GM21367 (cell line): ENCODE measurements around the gene THADA.
"Not testable (repeated sequence)": the region's sequence is repeated elsewhere in the genome, so short reads cannot be mapped to it uniquely, and the experiment has no call there.

Experiments used
- ATAC-seq: cut with Tn5 transposase; IDR thresholded peaks from one replicate; pipeline ENCODE4 v1.9.1; 2021; ENCODE audit not compliant: unreplicated experiment

The THADA gene

DNA sequence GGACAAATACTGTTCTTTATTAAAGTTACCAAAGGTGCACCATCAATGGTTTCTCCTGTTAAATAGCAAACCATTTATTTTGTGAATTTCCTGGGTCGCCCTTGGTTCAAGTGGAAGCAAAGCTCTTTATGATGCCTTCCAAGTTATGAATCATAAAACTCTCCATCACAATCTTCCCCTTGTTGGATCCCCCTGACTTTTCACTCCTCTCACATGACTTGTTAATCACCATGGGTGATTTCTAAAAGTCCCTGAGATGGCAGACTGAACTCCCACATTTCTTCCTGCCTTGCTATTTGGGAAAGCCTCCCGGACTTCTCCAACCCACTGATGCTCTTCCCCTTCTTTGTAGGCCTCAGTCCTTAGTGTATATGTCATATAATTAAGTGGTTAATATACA is 176.0 kb downstream of the THADA start:
- no peak for ATAC-seq

DNA sequence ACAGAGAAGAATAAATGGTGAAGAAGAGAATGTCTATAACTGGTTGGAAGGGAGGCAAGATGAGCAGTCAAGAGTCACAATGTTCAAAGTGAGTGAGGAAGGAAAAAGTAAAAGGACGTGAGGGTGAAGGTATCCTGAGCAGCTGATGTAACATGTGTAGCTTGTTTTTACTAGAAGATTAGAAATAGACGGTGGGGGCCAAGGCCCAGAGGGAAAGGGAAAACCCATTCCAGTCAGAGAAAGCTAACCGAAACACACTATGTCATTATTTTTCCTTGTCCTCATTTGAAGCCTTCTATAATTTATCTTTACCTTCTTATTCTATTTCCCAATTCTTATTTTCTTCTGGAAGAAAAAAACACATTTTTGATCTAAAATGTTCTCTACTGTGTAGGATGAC is 176.6 kb downstream of the THADA start:
- ATAC-seq: no peak

DNA sequence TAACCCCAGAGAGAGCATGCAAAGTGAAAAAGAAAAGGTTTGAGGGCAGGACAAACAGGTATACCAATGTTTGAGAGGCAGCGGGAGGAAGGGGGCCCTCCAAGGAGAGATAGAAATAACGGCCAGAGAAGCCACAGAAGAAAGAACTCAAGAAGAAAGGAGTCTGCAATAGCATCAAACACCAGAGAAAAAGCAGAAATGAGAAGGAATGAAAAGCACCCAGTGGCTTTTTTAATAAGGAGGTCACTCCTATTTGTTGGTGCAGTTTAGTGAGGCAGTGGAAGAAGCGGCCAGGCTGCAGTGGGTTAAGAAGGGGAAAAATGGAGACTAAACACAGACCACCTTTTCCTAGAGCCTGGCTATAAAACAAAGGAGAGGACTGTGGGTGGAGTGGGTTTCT is 177.2 kb downstream of the THADA start:
- ATAC-seq: no peak

DNA sequence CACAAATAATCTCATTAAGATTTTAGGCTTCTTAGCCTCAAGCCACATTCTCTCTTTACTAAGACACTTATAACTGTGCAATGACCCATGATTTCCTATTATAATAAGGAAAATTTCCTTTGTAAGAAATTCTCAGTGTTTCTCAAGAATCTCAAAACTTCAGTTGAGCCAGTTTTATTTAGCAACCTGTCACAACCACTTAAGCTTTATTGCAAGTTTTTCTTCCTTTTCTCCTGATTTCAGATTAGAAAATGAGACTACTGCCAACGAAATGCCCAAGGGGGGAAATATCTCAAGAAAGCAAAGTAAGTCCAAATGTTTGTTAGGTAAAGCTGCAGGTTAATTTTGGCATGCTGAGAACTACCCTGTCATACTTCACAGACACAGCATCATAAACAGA is 178.5 kb downstream of the THADA start:
- no peak for ATAC-seq

DNA sequence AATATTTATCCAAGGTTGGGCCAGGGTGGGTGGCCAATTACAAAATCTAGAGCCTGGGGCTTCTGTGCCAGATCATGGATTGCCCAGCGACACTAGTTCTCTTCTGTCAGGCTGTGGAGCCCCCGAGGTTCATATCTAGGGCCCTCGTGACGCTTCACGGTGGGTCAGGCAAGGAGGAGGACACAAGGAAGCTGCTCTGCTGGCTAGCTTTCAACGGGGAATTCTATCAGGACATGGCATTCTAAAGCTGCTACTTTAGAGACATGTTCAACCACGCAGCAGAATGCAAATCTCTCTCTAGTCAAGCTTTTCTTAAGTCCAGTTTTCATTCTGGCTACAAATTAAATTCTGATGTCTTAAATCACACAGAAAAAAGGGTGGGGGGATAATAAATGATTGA is 180.2 kb downstream of the THADA start:
- no peak for ATAC-seq

DNA sequence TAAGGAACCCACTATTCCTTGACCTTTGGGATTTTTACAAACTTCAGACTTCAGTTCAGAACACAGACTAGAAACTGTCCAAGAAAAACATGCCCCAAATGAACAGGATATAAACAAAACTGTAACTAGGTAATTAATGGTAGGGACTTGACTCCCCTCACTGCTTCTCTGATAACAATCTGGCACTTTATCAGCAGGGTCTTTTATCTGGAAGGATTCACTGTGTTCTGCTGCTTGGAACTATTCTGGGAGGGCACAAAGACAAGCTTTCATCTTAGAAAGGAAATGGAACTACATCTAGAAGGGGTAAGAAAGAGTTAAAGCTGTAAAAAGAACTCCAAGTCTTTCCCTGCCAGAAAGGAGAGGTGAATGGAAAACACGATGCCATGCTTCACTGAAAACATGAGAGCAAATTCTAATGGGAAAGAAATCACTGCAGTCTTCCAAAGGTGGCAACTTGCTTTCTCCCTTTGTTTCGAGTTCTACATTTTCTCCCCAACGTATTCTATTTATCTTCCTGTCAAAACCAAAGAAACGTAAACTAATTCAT is 181.2 kb downstream of the THADA start:
- ATAC-seq: no peak

DNA sequence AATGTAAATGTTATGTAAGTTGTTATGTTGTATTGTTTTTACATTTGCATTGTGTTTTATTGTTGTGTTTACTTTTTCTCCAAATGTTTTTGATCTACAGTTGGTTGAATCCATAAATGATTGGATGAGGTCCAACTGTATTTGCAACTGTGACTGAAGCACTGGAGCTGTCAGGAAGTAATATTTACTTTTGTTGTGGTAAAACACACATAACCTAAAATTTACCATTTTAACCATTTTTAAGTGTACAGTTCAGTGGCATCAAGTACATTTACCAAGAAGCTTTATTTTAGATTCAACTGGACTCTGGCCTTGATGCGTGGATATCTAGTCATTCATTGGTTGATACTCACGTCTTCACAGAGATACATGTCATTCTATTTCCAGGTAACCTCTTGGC is 181.8 kb downstream of the THADA start:
- no peak for ATAC-seq

DNA sequence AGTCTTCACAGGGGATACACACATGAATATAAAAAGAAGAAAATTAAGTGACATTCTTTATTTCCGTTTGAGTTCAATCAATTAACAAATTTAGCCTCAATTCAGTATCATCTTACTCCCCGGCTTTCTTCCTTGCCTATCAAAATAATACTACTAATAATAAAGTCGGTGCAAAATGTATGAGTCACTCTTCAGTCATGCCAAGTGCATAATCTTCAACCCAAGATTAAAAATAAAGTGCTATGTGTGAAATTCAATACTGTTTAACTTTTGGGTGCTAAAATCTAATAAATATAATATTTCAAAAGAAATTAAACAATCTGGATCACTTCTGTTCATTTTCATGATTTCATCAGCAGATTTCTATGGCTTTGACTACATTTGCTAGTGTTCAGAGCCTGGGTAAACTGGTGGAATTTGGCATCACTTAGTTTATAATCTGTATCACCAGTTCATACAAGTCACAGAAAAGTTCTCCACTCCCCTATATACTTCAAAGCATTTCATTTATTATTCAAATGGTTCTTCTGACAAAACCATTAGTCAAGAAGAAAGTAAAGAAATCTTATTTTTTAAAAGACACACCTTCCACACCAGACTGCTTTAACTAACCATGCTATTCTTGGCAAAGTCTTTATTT is 183.6 kb downstream of the THADA start:
- no peak for ATAC-seq

DNA sequence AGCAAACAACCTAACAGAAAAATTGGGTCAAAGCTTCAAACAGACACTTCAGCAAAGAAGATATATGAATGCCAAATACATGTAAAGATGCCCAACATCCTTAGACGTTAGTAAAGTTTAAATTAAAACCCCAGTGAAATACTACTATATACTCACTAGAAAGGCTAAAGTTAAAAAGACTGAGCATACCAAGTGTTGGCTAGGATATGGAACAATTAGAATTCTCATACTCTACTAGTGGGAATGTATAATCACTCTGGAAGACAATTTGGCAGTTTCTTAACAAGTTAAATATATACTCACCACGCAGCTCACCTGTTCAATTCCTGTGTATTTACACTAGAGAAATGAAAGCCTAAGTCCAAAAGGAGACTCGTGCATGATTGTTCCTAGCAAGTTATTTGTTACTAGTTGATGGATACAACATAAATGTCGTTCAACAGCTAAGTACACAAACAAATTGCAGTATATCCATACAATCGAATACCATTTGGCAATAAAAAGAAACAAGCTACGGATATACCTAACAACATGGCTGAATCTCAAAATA is 185.7 kb downstream of the THADA start:
- ATAC-seq: no peak

DNA sequence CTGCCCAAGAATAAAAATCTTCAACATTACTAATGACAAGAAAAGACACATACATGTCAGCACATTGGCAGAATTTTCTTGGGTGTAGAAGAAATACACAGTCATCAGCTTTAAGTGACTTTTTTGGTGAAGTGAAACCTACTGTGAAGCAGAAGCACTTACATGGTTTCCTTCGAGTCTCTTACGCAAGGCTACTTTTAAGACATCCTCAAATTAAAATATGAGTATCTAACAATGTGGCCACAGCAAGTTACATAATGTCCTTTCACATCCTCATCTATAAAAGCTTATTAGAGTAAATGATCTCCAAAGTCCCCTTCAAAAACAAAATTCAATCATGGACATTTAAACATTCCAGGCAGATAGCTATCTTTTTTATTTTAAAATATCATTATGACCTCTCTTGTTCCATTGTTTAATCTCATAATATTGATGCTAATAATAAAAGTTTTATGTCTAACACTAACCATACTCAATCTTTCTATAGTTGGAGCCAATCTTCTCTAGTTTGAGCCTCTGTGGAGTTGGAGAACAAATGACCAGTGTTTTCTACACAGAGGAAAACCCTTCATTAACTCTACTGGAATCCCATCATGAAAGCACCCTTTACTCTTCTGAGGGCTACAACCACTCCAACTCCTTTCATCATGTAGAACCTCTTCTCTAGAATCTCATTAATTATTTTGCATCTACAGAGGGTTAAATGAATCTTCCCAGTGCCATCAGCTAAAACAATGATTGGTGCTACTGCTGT is 187.3 kb downstream of the THADA start:
- ATAC-seq: peak; percentile 62

DNA sequence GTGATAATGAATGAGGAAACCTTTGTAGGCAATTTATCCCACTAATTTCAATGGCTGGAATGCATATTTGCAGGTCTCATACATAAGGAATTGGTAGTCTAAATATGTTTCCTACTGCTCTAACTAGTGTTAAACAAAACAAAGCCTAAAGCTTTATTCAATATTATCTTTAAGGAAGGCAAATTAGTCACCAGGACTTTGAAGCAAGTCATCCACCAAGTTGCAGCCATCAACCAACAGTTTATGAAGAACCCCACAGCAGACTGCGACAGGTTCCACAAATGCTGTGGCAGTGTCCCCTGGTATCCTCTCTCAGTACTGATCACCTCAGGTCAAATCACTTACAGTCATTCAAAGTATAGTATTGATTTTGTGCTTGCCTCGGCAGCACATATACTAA is 187.9 kb downstream of the THADA start:
- ATAC-seq: peak; percentile 17

DNA sequence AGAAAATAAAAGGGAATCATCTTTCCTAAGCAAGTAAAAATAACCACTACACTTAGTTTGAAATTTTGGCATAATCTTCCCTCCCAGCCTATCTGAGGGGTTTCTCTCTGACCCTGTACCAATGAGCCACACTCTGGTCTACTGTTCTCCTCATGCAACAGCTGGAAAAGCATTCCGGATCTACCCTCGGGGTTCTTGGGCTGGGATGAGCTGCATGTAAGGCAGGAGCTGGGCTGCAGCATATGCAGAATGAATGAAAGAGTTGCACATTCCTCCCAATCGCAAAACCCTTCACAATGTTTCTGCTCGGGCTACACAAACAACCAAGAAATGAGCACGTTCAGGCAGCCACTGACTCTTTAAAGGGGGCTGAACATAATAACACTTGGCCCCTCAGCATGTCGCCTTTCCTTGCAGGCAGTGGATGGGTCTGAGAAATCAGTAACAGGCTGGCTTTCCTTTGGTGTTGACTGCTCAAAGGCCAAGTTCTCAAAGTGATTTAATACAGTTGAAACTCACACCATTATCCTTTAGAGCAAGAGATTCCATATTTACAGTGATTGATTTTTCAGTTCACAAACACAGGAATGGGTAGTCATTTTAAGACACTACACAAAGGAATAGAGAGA is 189.1 kb downstream of the THADA start:
- ATAC-seq: no peak

DNA sequence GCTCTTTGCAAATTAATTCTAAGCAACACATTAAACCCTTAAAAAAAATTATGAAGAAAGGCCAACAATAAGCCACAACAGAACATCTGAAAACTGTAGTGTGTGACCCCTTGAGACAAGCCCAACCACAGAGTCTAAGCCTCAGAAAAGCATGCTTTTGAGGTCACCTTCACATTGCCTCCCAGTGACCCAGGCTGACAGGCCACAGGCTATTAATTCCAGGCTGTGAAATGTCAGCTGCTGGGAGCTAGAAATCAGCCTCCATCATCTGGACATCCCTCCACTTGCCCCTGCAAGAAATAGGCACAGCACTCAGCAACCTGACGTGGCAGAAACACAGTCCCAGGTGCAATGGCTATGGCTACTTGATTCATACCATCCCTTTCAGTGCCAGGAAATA is 190.0 kb downstream of the THADA start:
- ATAC-seq: no peak

DNA sequence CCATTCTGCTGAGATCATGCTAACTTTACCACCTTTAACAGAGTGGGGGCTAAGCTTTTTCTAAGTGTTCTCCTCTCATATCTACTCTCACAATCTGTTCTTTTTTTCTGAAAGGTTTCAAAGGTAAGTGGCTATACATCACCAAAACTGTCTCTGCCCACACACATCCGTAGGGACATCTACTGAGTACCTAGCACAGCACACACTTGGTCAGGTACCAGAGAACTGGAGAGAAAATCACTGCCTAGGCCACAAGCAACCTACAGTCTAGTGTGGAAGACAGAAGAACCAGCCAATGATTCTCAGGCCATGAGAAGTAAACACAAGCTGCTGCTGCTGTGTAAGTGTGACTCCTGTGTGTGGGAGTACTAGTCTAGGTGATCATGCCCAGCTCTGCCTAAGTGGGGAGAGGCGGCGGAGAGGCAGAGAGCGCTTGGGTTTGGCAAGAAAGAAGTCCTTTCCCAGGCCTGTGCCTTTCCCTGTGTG is 193.3 kb downstream of the THADA start:
- peak; percentile 44 for ATAC-seq

DNA sequence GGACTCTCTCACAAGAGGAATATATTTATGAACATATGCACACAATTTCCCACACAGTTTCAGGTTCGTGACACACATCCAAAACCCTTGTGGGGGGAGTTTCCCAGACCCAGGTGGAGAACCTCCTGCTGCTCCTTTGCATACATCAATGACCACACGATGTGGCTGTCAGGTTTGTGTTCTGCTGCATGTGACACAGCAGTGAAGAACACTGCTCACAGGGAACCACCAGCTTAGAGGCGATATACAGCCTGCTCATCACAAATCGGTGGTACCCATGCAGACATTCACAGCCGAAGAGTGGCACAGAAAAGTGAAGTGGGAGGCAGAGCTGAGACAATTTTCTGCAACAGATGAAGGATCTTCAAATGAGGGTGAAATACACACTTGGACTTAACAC is 193.8 kb downstream of the THADA start:
- peak; percentile 69 for ATAC-seq

DNA sequence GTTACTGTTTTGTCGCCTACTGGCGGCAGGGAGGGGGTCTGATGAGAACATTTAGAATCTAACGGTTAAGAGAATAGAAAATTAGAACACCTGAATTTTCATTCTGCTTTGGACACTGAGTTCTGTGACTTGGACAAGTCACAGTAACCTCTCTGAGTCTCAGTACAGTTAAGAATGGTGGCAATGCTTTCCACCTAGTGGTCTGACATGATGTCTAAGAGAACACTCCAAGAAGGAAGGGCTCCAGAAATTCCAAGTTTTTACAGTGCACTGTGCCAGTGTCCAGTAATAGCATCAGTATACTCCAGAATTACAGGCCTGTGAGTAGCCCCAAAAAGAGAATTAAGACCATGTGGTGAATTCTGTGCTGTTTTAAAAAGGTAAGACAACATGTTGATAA is 195.3 kb downstream of the THADA start:
- ATAC-seq: no peak

DNA sequence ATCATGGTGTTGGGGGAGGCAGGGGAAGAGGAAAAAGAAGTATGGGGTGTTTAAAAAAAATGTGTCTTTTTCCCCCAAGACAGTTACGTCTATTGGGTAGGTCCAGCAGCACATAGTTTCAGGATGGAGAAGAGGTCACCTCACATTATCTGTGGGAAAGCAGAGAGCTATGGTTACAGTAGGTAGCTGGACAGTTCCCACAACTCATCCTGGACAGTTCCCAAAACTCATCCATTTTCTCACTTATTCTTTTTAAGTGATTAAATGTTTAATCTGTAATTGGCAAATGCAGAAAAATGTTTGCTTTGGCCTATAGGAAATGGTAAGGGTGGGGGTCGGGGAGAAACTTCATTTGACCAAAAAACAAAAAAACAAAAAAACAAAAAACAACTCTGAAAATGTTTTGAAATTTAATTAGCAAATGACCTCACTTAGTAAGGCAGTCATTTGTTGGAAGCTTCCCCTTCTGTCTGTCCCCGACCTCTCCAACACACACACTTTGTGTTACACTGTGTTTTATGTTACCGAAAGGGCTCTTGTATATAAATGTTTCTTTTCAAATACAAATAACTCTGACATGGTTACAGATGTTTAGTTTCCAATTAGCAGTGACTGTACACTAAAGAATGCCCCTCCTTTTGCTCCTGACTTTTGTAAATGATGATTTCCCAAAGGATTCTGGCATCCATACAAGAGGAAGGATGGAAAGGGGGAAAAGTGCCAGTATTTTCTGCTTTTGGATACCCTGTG is 196.1 kb downstream of the THADA start:
- ATAC-seq: no peak

DNA sequence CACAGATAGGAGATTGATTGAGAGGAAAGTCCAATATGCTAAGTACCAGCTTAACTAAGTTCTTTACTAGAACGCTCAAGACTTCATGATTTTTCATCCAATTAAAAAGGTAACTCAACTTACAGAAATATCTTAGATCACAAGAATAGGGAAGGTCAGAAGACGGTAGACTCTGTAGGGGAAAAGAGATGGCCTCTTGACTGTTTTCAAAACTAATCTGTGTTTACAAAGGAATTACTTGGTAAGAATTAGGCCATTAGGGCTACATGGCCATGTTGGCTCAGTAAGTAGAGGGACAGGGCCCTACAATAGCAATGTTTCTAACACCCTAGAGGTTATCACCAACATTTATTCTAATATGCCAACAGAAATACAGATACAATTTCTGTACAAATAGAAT is 196.7 kb downstream of the THADA start:
- no peak for ATAC-seq

DNA sequence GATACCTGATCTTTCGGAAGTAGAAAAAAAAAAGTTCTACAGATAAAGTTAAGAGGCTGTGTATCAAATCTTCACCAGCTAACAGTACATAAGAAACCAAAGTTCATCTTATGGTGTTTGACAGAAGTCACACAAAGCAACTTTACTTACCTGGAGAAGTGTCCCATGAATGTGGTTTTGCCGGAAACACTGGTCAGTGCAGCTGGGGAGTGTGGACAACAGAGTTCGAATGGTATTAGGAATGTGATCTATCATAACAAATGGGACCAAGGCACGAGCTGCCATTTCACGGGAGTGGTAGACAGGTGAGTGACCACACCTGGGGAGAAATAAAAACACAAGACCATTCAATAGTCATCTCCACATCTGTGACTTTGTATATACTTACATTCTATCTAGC is 198.0 kb downstream of the THADA start:
- no peak for ATAC-seq

DNA sequence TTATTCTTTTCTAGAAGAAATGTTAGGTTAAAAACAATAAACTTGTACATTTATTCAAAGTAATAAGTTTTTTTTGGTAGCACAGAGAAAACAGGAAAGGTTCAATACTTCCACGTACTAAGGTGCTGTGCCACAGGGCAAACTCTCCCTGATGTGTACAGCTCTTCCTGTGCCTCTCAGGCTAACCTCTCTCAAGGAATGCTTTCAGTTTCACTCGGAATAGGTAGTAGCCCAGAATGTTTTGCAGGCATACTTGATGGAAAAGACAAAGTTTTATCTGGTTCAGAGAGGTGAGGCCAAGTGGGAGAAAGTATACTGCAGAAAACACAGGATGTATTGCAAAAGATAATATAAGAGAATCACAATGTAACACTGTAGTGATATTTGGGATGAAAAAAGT is 198.4 kb downstream of the THADA start:
- no peak for ATAC-seq

DNA sequence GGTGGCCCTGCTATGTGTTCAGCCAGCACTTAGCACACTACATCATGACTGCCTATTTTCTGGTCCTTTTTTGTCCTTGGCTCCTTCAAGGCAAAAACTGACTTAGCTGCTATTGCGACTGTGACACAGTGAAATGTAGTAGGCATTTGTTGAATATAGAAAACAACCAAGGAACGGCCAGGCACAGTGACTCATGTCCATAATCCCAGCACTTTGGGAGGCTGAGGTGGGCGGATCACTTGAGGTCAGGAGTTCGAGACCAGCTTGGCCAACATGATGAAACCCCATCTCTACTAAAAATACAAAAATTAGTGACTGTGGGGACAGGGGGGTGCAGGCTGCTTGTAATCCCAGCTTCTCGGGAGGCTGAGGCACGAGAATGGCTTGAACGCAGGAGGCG is 199.5 kb downstream of the THADA start:
- not testable (repeated sequence) for ATAC-seq
